GM21360 (cell line): ENCODE data around the gene FXYD5.

ENCODE experiments used
- ATAC-seq: cut with Tn5 transposase; IDR thresholded peaks from one replicate; pipeline ENCODE4 v1.9.1; 2021; ENCODE audit warnings: mild to moderate bottlenecking, moderate library complexity; ENCODE audit not compliant: unreplicated experiment

FXYD5 gene

DNA sequence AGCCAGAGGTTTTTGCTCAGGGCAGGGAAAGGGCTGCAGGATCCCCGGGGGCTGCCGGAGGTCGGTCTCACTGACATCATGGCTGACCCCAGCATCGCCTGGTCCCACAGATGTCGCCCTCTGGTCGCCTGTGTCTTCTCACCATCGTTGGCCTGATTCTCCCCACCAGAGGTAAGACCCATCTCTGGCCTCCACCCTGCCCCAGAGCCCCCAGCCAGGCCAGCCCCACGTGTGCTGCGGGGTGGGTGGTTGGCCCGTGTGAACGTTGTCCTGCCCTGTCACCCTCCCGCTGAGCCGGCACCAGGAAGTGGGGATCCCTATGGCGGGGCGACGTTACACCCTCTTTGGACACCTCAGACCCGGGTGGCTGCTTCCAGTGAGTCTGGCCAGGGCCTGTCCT lies 906 bp downstream of the FXYD5 start:
- ATAC-seq: no peak

- ATAC-seq: no peak
Observed at GRCh38 chr19:35155981-35156672, 1.6 kb downstream of the FXYD5 start.

DNA sequence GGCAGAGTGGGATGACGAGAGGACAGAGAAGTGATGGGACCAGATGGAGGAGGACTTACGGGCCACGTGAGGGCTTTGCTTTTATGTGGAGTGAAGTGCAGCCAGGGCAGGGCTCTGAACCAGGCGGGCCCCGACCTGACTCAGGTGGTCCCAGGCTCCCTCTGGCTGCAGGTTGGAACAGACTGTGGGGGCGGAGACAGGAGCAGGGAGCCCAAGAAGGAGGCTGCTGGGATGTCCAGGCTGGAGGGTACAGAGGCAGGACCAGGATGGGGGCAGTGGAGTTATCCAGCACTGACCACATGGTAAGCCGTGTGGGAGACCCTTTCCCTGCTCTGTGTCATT lies 2.1 kb downstream of the FXYD5 start:
- ATAC-seq: no peak

DNA sequence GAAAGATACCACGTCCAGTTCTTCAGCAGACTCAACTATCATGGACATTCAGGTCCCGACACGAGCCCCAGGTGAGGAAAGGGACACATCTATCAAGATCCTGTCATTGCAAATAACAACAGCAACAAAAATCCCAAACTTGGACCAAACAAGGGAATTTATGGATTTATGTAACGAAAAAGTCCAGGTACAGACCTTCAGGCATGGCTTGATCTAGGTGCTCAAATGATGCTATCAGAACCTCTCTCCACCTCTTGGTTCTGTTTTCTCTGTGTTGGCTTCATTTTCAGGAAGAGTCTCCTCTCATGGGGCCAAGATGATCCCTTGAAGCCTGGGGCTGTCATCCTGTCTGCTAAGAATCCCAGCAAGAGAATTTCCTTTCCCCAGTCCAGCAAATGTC lies 2.9 kb downstream of the FXYD5 start:
- ATAC-seq: no peak

DNA sequence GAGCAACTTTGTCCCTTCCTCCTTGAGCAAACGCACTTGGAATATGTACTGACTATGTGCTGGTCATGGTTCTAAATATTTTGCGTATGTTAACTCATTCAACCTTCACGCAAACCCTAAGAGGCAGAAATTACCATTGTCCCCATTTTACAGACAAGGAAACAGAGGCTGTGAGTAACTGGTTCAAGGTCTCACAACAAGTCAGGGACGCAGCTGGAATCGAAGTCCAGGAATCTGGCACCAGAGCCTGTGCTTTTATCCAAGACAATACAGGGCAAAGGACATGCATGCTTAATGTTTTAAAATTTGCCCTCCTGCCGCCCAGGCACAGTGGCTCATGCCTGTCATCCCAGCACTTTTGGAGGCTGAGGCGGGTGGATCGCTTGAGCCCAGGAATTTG lies 5.1 kb downstream of the FXYD5 start:
- ATAC-seq: no peak

- ATAC-seq: no peak
Observed at GRCh38 chr19:35160629-35161433, 6.3 kb downstream of the FXYD5 start.

DNA sequence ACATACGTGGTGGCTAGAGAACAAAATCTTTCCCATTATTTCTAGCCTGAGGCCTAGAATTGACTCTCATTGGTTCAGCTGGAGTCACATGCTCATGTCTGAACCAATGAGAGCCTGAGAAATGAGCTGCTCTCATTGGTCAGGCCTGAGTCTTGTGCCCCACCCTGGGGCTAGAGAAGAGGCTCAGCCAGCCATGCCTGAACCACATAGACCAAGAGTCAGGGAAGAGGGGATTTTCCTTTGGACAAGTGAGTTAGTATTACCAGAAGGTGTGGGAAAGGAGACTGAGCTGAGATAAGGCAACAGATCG lies 6.9 kb downstream of the FXYD5 start:
- ATAC-seq: no peak

DNA sequence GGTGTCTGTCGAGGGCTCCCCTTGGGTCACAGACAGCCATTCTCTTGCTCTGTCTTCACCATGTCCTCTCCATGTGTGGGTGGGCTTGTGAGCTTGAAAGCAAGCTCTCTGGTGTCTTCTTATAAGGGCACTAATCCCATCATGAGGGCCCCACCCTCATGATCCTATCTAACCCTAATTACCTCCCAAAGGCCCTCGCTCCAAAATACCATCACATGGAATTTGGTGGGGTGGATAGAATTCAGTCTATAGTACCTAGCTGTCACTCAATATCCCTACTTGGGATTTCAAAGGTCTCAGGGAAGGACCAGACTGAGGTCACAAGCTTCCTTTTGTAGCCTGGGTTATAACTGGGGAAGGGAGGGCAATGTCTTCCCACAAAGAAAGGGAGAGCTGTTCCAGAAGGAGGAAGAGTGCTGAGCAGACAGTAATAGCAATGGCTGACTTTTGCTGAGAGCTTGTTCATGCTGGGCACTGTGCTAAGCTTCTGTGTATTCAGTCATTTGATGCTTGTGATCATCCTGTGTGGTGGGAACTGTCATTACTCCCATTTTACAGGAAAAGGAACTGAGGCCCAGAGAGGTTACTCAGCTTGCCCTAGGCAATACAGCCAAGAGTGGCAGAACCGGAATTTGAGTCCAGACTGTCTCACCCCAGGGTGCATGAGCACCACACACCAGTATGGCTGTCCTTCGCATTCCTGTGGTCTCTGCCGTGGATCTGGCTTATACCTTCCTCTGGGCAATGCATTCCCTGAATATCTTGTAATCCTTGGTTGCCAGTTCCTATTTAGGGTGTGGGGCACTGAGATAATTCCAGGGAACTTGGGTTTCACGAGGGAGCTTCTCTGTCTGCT lies 8.2 kb downstream of the FXYD5 start:
- ATAC-seq: no peak

GRCh38 chr19:35164418-35164817 lies 9.9 kb downstream of the FXYD5 start:
- ATAC-seq: no peak

DNA sequence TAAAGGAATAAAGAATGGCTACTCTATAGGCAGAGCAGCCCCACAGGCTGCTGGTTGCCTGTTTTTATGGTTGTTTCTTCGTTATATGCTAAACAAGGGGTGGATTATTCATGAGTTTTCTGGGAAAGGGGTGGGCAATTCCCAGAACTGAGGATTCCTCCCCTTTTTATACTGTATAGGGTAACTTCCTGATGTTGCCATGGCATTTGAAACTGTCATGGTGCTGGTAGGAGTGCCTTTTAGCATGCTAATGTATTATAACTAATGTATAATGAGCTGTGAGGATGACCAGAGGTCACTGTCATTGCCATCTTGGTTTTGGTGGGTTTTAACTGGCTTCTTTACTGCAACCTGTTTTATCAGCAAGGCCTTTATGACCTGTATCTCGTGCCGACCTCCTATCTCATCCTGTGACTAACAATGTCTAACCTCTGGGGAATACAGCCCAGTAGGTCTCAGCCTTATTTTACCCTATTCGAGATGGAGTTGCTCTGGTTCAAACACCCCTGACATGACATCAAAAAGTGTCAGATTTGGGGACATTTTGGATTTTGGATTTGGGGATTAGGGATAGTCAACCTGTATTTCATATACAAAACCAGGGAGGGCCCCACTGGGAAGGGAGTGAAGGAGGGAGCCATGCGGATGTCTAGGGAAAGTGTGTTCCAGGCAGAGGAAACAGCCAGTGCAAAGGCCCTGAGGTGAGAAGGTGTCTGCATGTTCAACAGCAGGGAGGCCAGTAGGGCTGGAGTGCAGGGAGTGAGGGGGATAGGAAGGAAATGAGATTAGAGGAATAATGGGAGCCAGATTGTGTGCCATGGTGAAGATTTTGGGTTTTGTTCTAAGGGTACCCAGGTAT lies 10.9 kb downstream of the FXYD5 start:
- ATAC-seq: no peak

DNA sequence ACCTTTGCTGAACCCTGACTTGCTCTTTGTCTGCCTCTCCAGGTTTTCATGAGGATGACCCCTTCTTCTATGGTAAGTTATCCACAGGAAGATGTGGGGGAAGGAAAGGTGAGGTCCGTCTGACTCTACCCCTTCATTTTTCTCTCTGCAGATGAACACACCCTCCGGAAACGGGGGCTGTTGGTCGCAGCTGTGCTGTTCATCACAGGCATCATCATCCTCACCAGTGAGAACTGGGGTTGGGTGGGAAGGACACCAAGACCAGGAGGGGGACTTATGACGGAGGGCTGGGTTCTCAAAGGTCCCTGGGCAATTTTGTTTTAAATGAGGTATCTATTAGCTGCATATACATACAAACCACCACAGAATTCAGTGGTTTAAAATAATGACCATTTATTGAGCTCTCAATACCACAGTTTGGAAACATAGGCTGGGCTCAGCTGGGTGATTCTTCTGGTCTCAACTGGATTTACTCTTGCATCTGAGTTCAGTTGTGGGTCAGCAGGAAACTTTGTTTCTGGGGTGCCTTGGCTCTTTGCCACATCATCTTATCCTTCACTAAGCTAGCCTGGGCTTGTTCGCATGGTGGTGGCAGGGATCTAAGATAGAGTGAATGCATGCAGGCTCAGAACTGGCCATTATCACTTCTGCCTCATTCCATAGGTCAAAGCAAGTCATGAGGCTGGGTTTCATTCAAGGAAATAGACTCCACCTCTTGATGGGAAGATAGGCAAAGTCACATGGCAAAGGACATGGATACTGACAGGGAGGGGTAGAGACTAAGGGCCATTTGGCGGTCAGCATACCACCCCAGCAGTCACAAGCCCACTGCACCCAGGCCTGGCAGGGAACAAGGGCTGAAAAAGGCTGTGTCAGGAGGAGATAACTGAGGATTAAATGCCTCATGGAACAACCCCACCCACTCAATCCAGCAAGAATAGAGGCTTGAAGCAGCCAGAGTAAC lies 11.8 kb downstream of the FXYD5 start:
- no peak for ATAC-seq

- ATAC-seq: no peak
Observed at GRCh38 chr19:35167251-35168119, 12.9 kb downstream of the FXYD5 start.

DNA sequence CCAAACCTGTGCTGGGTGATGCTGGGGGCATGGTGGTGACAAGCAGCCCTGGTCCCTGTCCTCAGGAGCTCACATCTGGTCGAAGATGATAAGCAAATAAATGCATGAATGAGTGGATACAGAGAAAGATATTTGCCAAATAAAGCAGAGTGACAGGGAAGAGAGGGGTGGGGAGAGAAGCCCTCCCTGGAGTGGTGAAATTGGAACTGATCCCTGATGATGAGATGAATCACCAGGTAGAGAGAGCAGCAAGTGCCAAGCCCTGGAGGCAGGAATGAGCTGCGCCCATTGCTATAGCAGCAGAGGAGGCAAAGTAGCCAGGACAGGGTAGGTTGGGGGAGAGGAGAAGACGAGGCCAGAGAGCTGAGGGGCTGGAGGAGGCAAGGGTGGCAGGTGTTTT lies 13.7 kb downstream of the FXYD5 start:
- ATAC-seq: no peak

- ATAC-seq: no peak
Observed at GRCh38 chr19:35169221-35169995, 14.9 kb downstream of the FXYD5 start.

GRCh38 chr19:35170359-35171061 lies 16.0 kb downstream of the FXYD5 start:
- ATAC-seq: no peak

GRCh38 chr19:35171730-35172129 lies 17.2 kb downstream of the FXYD5 start:
- no peak for ATAC-seq

- ATAC-seq: no peak
Observed at GRCh38 chr19:35174226-35174625, 19.7 kb downstream of the FXYD5 start.

DNA sequence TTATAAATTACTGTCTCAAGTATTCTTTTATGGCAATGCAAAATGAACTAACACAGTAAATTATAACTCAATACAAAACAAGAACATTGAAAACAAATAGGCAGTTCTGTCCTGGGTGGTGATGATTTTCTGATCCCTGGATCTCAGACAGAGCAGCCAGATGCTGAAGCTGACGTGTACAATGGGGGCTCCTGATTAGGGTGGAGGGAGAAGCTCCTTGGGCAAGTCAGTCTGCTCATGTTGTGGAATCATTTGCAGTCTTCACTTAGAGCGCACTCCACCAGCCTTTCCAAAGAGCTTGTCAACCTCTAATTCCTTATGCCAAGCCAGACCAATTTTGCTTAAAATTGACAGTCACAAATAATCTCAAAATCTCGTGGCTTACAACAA lies 21.6 kb downstream of the FXYD5 start:
- ATAC-seq: no peak
